GM23248 (cell line): ENCODE data around the gene SRRM1.

Source experiments
- EZH2 ChIP-seq: fragments of 200-600 bp; sonication (generic); IDR thresholded peaks from 2 replicates; pipeline ENCODE4 v1.6.1; 2018; ENCODE audit warnings: antibody characterized with exemption, mild to moderate bottlenecking; ENCODE audit not compliant: insufficient read depth, poor library complexity, severe bottlenecking
- EZH2phosphoT487 ChIP-seq: fragments of 200-600 bp; sonication (generic); IDR thresholded peaks from 2 replicates; pipeline ENCODE4 v1.6.1; 2018; ENCODE audit warnings: antibody characterized with exemption, moderate library complexity, mild to moderate bottlenecking, low read depth; ENCODE audit not compliant: insufficient read depth

- TF ChIP-seq EZH2phosphoT487 (no peak), EZH2 (no peak)
Measured at GRCh38 chr1:24666794-24667193, 23.7 kb downstream of the SRRM1 start.
